Measurements from ENCODE around the gene FGR.
"Not testable (repeated sequence)": the region's sequence is repeated elsewhere in the genome, so short reads cannot be mapped to it uniquely, and the experiment has no call there.

- TF ChIP-seq CTCF (IDR thresholded peaks at IDR 0.05; ENCODE audit: insufficient read depth, low read depth, low read length); EZH2 (IDR thresholded peaks at IDR 0.05; ENCODE audit: insufficient read depth, low read length): not testable (repeated sequence)
Observed at GRCh38 chr1:27619782-27620438, 15.1 kb downstream of the FGR start.

Measured in astrocyte (in vitro differentiated cells and primary cell).